HL-60 (cell line): Measurements from ENCODE around the gene EGFL8.
"Not testable (repeated sequence)": the region's sequence is repeated elsewhere in the genome, so short reads cannot be mapped to it uniquely, and the experiment has no call there.

ENCODE experiments used
- DNase-seq, 2 experiments: peaks; one replicate each; pipeline ENCODE4 v3.0.0-alpha.2; 2010 to 2020; ENCODE audit warnings: low read depth in 1 of 2, low spot score in 1 of 2
- H3K27ac ChIP-seq: fragments of 250-450 bp; sonication (Bioruptor Pico); replicated peaks from 2 replicates; pipeline ENCODE4 v1.5.1; 2020; ENCODE audit warnings: mild to moderate bottlenecking, moderate library complexity
- H3K27me3 ChIP-seq: fragments of 250-450 bp; sonication (Bioruptor Pico); 2 replicates; pipeline ENCODE4 v1.5.1; 2021; ENCODE audit warnings: mild to moderate bottlenecking, moderate library complexity; ENCODE audit not compliant: insufficient read depth, poor library complexity, severe bottlenecking
- H3K4me3 ChIP-seq: replicated peaks from 2 replicates; pipeline ENCODE4 v1.5.1; 2011; ENCODE audit warnings: mild to moderate bottlenecking, control low read depth, low read length; ENCODE audit not compliant: insufficient read depth
- CTCF ChIP-seq: IDR thresholded peaks from one replicate; pipeline ENCODE4 v1.5.1; 2011; ENCODE audit warnings: low read length, control low read depth, inconsistent platforms; ENCODE audit not compliant: insufficient read depth
- GABPA ChIP-seq: IDR thresholded peaks from 2 replicates; pipeline ENCODE4 v1.6.1; 2012; ENCODE audit warnings: low read depth
- POLR2AphosphoS5 ChIP-seq: IDR thresholded peaks from 2 replicates; pipeline ENCODE4 v1.6.1; 2012; ENCODE audit warnings: low read depth
- REST ChIP-seq: IDR thresholded peaks from 2 replicates; pipeline ENCODE4 v1.6.1; 2012; ENCODE audit warnings: low read depth; ENCODE audit not compliant: insufficient replicate concordance
- SPI1 ChIP-seq: IDR thresholded peaks from 2 replicates; pipeline ENCODE4 v1.6.1; 2012; ENCODE audit warnings: low read depth, mild to moderate bottlenecking, borderline replicate concordance

The EGFL8 gene

GRCh38 chr6:32137454-32137853, 26.9 kb upstream of the EGFL8 start:
- H3K4me3 ChIP-seq, result no peak overlapping the region
- H3K27ac ChIP-seq, result no peak overlapping the region
- no peak for DNase-seq
- TF ChIP-seq POLR2AphosphoS5 (no peak), REST (no peak), SPI1 (no peak), CTCF (no peak), GABPA (no peak)
- H3K27me3 ChIP-seq, result no peaks in the 10 kb centered on the region

GRCh38 chr6:32139590-32139989, 24.8 kb upstream of the EGFL8 start:
- Histone ChIP-seq H3K27ac (no peak overlapping the region), H3K4me3 (no peak overlapping the region), H3K27me3 (no peaks in the 10 kb centered on the region)
- TF ChIP-seq POLR2AphosphoS5, result no peak
- TF ChIP-seq REST, result no peak
- TF ChIP-seq GABPA, result no peak
- no peak for TF ChIP-seq SPI1
- no peak for TF ChIP-seq CTCF
- no peak for DNase-seq

- no peak overlapping the region for H3K27ac ChIP-seq
- no peak for DNase-seq
- no peak overlapping the region for H3K4me3 ChIP-seq
- H3K27me3 ChIP-seq, result no peaks in the 10 kb centered on the region
- TF ChIP-seq POLR2AphosphoS5 (no peak), CTCF (no peak)
Observed at GRCh38 chr6:32140420-32141046, 23.9 kb upstream of the EGFL8 start.

GRCh38 chr6:32144238-32144637, 20.2 kb upstream of the EGFL8 start:
- peaks cover 19% of the 10 kb centered on the region for H3K27me3 ChIP-seq
- H3K4me3 ChIP-seq, DNase-seq, H3K27ac ChIP-seq: not testable (repeated sequence)
